GM21381 (cell line): ENCODE results near the gene MFN1.
A peak's percentile ranks its signal among the peaks of the same experiment; 100 is the strongest.

Experiments used
- ATAC-seq: cut with Tn5 transposase; IDR thresholded peaks from one replicate; pipeline ENCODE4 v1.9.1; 2021; ENCODE audit warnings: mild to moderate bottlenecking, moderate library complexity; ENCODE audit not compliant: unreplicated experiment

The MFN1 gene

GRCh38 chr3:179428876-179429548, 81.5 kb downstream of the MFN1 start:
- ATAC-seq, result no peak

DNA sequence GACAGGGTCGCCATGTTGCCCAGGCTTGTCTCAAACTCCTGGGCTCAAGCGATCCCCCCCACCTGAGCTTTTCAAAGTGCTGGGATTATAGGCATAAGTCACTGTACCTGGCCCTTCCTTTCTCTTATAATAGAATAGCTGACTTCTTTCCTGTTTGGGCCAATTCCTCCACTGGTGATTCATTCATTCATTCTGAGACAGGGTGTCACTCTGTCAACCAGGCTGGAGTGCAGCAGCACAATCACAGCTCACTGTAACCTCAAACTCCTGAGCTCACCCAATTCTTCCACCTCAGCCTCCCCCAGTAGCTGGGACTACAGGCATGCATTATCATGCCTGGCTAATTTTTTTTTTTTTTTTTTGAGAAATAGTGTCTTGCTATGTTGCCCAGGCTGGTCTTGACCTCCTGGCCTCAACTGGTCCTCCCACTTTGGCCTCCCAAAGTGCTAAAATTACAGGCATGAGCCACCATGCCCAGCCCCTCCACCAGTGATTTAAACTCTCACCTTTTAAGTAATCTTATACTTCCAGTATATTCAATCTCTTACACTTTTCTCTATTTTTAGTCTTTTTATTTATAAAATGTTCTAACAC, 82.9 kb downstream of the MFN1 start:
- no peak for ATAC-seq

GRCh38 chr3:179432021-179432420, 84.5 kb downstream of the MFN1 start:
- peak; percentile 56 for ATAC-seq

DNA sequence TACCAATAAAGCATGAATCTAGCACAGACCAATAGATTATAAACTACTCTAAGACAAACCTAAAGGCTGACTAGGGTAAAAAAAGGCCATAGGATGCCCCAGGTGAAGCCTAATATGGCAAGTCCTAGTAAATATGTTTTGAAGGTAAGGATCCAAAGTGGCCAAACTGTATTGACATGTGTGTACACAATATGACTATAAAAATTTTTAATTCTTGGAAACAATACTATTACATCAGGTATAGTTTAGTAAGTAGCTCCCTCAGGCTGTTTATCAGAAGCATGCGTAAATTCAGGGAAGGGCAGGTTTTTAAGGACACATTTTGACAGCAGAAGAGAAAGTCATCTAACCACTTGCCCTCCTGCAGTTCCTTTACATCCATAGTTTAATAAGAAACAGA, 84.9 kb downstream of the MFN1 start:
- no peak for ATAC-seq

GRCh38 chr3:179436517-179436916, 89.0 kb downstream of the MFN1 start:
- ATAC-seq, result no peak

DNA sequence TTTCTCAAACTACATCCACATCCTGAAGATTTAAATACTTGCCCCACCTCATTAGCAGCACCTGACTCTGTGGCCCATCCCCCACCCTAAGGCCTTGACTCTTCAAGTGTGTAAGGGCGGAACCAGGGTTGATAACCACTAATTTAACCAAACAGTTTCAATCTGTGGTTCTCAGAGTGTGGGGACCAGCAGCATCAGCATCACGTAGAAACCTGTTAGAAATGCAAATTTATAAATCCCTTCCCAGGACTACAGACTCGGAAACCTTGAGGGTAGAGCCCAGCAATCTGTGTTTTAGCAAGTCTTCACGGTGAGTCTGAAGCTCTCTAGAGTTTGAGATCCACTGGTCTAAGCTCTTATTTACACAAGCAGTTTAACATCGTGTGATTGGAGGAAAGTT, 91.3 kb downstream of the MFN1 start:
- peak; percentile 91 for ATAC-seq
